LNCaP clone FGC (cell line): ENCODE results near the gene DGKQ.

ENCODE experiments used
- DNase-seq: peaks from one replicate; pipeline ENCODE4 v3.0.0-alpha.2; 2011; ENCODE audit warnings: low read depth
- H3K4me3 ChIP-seq: 2 replicates; pipeline ENCODE4 v1.5.1; 2011; ENCODE audit warnings: mild to moderate bottlenecking, low read depth, low read length, control low read depth
- CTCF ChIP-seq: IDR thresholded peaks from 2 replicates; pipeline ENCODE4 v1.5.1; 2012; ENCODE audit warnings: mild to moderate bottlenecking; ENCODE audit not compliant: control insufficient read depth, insufficient read depth; ENCODE audit errors: extremely low read depth

The DGKQ gene

GRCh38 chr4:955931-956381 lies 17.4 kb downstream of the DGKQ start:
- no peak overlapping the region for H3K4me3 ChIP-seq
- TF ChIP-seq CTCF = no peak
- DNase-seq = no peak

- DNase-seq = no peak
- no peak for TF ChIP-seq CTCF
- H3K4me3 ChIP-seq = no peak overlapping the region
These were observed 18.0 kb downstream of the DGKQ start for GRCh38 chr4:955161-955921.

- H3K4me3 ChIP-seq = no peak overlapping the region
- TF ChIP-seq CTCF = no peak
- DNase-seq = no peak
These were observed 19.0 kb downstream of the DGKQ start for GRCh38 chr4:954211-955020.

- H3K4me3 ChIP-seq = no peak overlapping the region
- no peak for TF ChIP-seq CTCF
- no peak for DNase-seq
These were observed 19.8 kb downstream of the DGKQ start for GRCh38 chr4:953574-953915.

- DNase-seq = no peak
These were observed 20.3 kb downstream of the DGKQ start for GRCh38 chr4:952881-953573.

More at GRCh38 chr4:952881-953573, 20.3 kb downstream of the DGKQ start:
- no peak for TF ChIP-seq CTCF
- no peak overlapping the region for H3K4me3 ChIP-seq
